Neuronal stem cell (in vitro differentiated cells): ENCODE data around the gene TULP3.

Experiments
- DNase-seq: peaks from one replicate; pipeline ENCODE4 v3.0.0-alpha.2; 2013; ENCODE audit warnings: low spot score
- H2AFZ ChIP-seq: one replicate; pipeline ENCODE4 v1.6.1; 2013; ENCODE audit warnings: mild to moderate bottlenecking, low read length, inconsistent platforms
- H2AK5ac ChIP-seq: 2 replicates; pipeline ENCODE4 v1.6.1; 2013; ENCODE audit warnings: low read depth, mild to moderate bottlenecking, inconsistent platforms, low read length, moderate library complexity, mixed read lengths
- H2BK120ac ChIP-seq: 2 replicates; pipeline ENCODE4 v1.6.1; 2013; ENCODE audit warnings: low read depth, mild to moderate bottlenecking, inconsistent platforms, low read length, moderate library complexity, mixed read lengths
- H2BK12ac ChIP-seq: one replicate; pipeline ENCODE4 v1.6.1; 2013; ENCODE audit warnings: low read length, inconsistent platforms
- H2BK15ac ChIP-seq: 2 replicates; pipeline ENCODE4 v1.6.1; 2013; ENCODE audit warnings: mild to moderate bottlenecking, low read length, inconsistent platforms, mixed read lengths
- H2BK5ac ChIP-seq: one replicate; pipeline ENCODE4 v1.6.1; 2013; ENCODE audit warnings: inconsistent platforms, mild to moderate bottlenecking, low read length, moderate library complexity
- H3K14ac ChIP-seq: one replicate; pipeline ENCODE4 v1.6.1; 2013; ENCODE audit warnings: low read length, inconsistent platforms
- H3K18ac ChIP-seq: 2 replicates; pipeline ENCODE4 v1.6.1; 2013; ENCODE audit warnings: low read length, inconsistent platforms
- H3K23ac ChIP-seq: 2 replicates; pipeline ENCODE4 v1.6.1; 2013; ENCODE audit warnings: low read depth, mild to moderate bottlenecking, mixed read lengths, low read length, inconsistent platforms; ENCODE audit not compliant: poor library complexity
- H3K27ac ChIP-seq: replicated peaks from 3 replicates; pipeline ENCODE4 v1.5.1; 2013; ENCODE audit warnings: low read length, inconsistent platforms
- H3K27me3 ChIP-seq, 3 experiments: 2 replicates each; pipeline ENCODE4 v1.6.1; 2013; ENCODE audit warnings: low read length in 3 of 3, mild to moderate bottlenecking in 2 of 3, inconsistent platforms in 1 of 3, low read depth in 1 of 3, mixed read lengths in 1 of 3, moderate library complexity in 1 of 3; ENCODE audit not compliant: control insufficient read depth in 3 of 3, insufficient read depth in 3 of 3
- H3K36me3 ChIP-seq, 2 donors: replicated peaks in 1 of 2; 2 replicates each; pipeline ENCODE4 v1.6.1; 2013; ENCODE audit warnings: low read length in 2 of 2; ENCODE audit not compliant: control insufficient read depth in 2 of 2, insufficient read depth in 2 of 2
- H3K4ac ChIP-seq: 2 replicates; pipeline ENCODE4 v1.6.1; 2013; ENCODE audit warnings: inconsistent platforms, mild to moderate bottlenecking, low read length, moderate library complexity
- H3K4me1 ChIP-seq, 2 donors: 1 replicate in 1 of 2; 2 replicates in 1 of 2; pipeline ENCODE4 v1.6.1; 2013; ENCODE audit warnings: low read length in 2 of 2, low read depth in 1 of 2; ENCODE audit not compliant: control insufficient read depth in 2 of 2, insufficient read depth in 1 of 2
- H3K4me2 ChIP-seq: one replicate; pipeline ENCODE4 v1.6.1; 2013; ENCODE audit warnings: mild to moderate bottlenecking, low read length, inconsistent platforms; ENCODE audit not compliant: insufficient read depth, poor library complexity, severe bottlenecking
- H3K4me3 ChIP-seq, 2 donors: 2 replicates each; pipeline ENCODE4 v1.5.1; 2013; ENCODE audit warnings: low read length in 2 of 2, mild to moderate bottlenecking in 2 of 2, inconsistent platforms in 1 of 2, moderate library complexity in 1 of 2
- H3K79me1 ChIP-seq: one replicate; pipeline ENCODE4 v1.6.1; 2013; ENCODE audit warnings: low read depth, mild to moderate bottlenecking, inconsistent platforms, low read length, moderate library complexity
- H3K9ac ChIP-seq: one replicate; pipeline ENCODE4 v1.6.1; 2013; ENCODE audit warnings: mild to moderate bottlenecking, low read depth, low read length, inconsistent platforms; ENCODE audit not compliant: poor library complexity
- H3K9me3 ChIP-seq, 2 donors: replicated peaks in 1 of 2; 2 replicates each; pipeline versions ENCODE3 to v1.6.1; 2013; ENCODE audit warnings: low read length in 2 of 2, mild to moderate bottlenecking in 2 of 2, inconsistent platforms in 1 of 2, low read depth in 1 of 2, mixed read lengths in 1 of 2, moderate library complexity in 1 of 2; ENCODE audit not compliant: control insufficient read depth in 2 of 2, insufficient read depth in 1 of 2
- H4K8ac ChIP-seq: one replicate; pipeline ENCODE4 v1.6.1; 2013; ENCODE audit warnings: low read depth, mild to moderate bottlenecking, inconsistent platforms, low read length, moderate library complexity
- H4K91ac ChIP-seq: one replicate; pipeline ENCODE4 v1.6.1; 2013; ENCODE audit warnings: low read length, low read depth, mild to moderate bottlenecking, inconsistent platforms; ENCODE audit not compliant: poor library complexity
- WGBS, 2 donors: extraction: QIAGEN DNeasy Blood & Tissue Kit; methylation state at CpG; one replicate each; pipeline ENCODE4 v1.1.7; 2013; ENCODE audit warnings: missing lambda C conversion rate in 2 of 2, mixed read lengths in 1 of 2; ENCODE audit not compliant: insufficient read length in 2 of 2, insufficient replicate concordance in 1 of 2; ENCODE audit errors: extremely low coverage in 2 of 2; 5-methylcytosine and 5-hydroxymethylcytosine counted together

TULP3 gene

GRCh38 chr12:2857576-2857975, 33.1 kb upstream of the TULP3 start:
- Histone ChIP-seq H3K27ac (no peak overlapping the region), H3K4me1 (peaks cover 7 to 12% of the 10 kb centered on the region in 2 donors), H3K9ac (no peak overlapping the region), H3K27me3 (no peaks in the 10 kb centered on the region), H4K91ac (no peak overlapping the region), H3K4me3 (no peak overlapping the region), H2AK5ac (no peak overlapping the region), H3K23ac (no peak overlapping the region), H2BK12ac (no peak overlapping the region), H4K8ac (no peak overlapping the region), H3K9me3 (no peaks in the 10 kb centered on the region), H3K4ac (no peak overlapping the region), H2BK15ac (no peak overlapping the region), H2BK5ac (no peak overlapping the region), H2BK120ac (no peak overlapping the region), H3K36me3 (peaks cover 18 to 53% of the 10 kb centered on the region in 2 donors), H3K4me2 (no peak overlapping the region), H3K18ac (peak overlapping the region; percentile 46), H3K14ac (no peak overlapping the region), H2AFZ (no peak overlapping the region), H3K79me1 (no peaks in the 10 kb centered on the region)
- no peak for DNase-seq
- WGBS, 2 donors = no CpG with 5 or more reads among the region's 7 CpGs

GRCh38 chr12:2858334-2858733, 32.4 kb upstream of the TULP3 start:
- WGBS, 2 donors = no CpG with 5 or more reads among the region's 2 CpGs
- Histone ChIP-seq H3K4me2 (no peak overlapping the region), H3K27me3 (no peaks in the 10 kb centered on the region), H3K9me3 (no peaks in the 10 kb centered on the region), H3K79me1 (no peaks in the 10 kb centered on the region), H3K18ac (no peak overlapping the region), H2AK5ac (no peak overlapping the region), H3K4me3 (no peak overlapping the region), H3K27ac (no peak overlapping the region), H3K4ac (no peak overlapping the region), H2BK120ac (no peak overlapping the region), H3K14ac (no peak overlapping the region), H2BK15ac (no peak overlapping the region), H3K4me1 (peaks cover 7 to 12% of the 10 kb centered on the region in 2 donors), H2BK5ac (no peak overlapping the region), H2AFZ (no peak overlapping the region), H4K91ac (no peak overlapping the region), H3K36me3 (peaks cover 25 to 60% of the 10 kb centered on the region in 2 donors), H4K8ac (no peak overlapping the region), H2BK12ac (no peak overlapping the region), H3K23ac (no peak overlapping the region), H3K9ac (no peak overlapping the region)
- no peak for DNase-seq

GRCh38 chr12:2858944-2859421, 31.7 kb upstream of the TULP3 start:
- H3K79me1 ChIP-seq = no peaks in the 10 kb centered on the region
- no peak overlapping the region for H2BK120ac ChIP-seq
- H3K4me2 ChIP-seq = no peak overlapping the region
- no peak overlapping the region for H3K4ac ChIP-seq
- no peak overlapping the region for H3K27ac ChIP-seq
- no peak overlapping the region for H2BK12ac ChIP-seq
- no peak overlapping the region for H2BK15ac ChIP-seq
- H3K4me1 ChIP-seq = peaks cover 7 to 12% of the 10 kb centered on the region in 2 donors
- H2BK5ac ChIP-seq = no peak overlapping the region
- no peak overlapping the region for H2AFZ ChIP-seq
- H3K9ac ChIP-seq = no peak overlapping the region
- H3K9me3 ChIP-seq = no peaks in the 10 kb centered on the region
- no peak overlapping the region for H3K4me3 ChIP-seq
- DNase-seq = no peak
- no peaks in the 10 kb centered on the region for H3K27me3 ChIP-seq
- no peak overlapping the region for H2AK5ac ChIP-seq
- no peak overlapping the region for H4K91ac ChIP-seq
- H3K36me3 ChIP-seq = peaks cover 25 to 67% of the 10 kb centered on the region in 2 donors
- H3K23ac ChIP-seq = no peak overlapping the region
- no peak overlapping the region for H3K14ac ChIP-seq
- WGBS, 2 donors = no CpG with 5 or more reads among the region's 12 CpGs
- H3K18ac ChIP-seq = no peak overlapping the region
- H4K8ac ChIP-seq = no peak overlapping the region

- Histone ChIP-seq H3K27ac (no peak overlapping the region), H3K4me2 (no peak overlapping the region), H3K9me3 (no peaks in the 10 kb centered on the region), H3K4me3 (no peak overlapping the region), H4K91ac (no peak overlapping the region), H2BK12ac (no peak overlapping the region), H2AFZ (no peak overlapping the region), H3K9ac (no peak overlapping the region), H2BK5ac (no peak overlapping the region), H4K8ac (no peak overlapping the region), H3K4ac (no peak overlapping the region), H3K23ac (no peak overlapping the region), H3K27me3 (no peaks in the 10 kb centered on the region), H2BK15ac (no peak overlapping the region), H3K14ac (no peak overlapping the region), H3K4me1 (peaks cover 7 to 12% of the 10 kb centered on the region in 2 donors), H2BK120ac (no peak overlapping the region), H3K18ac (no peak overlapping the region), H2AK5ac (no peak overlapping the region), H3K36me3 (peaks cover 37 to 79% of the 10 kb centered on the region in 2 donors), H3K79me1 (peaks cover 3% of the 10 kb centered on the region)
- DNase-seq = no peak
Measured at GRCh38 chr12:2860170-2860569, 30.5 kb upstream of the TULP3 start.
